Measurements from ENCODE around the gene GNAL.
"Not testable (repeated sequence)": the region's sequence is repeated elsewhere in the genome, so short reads cannot be mapped to it uniquely, and the experiment has no call there.

GNAL gene

GRCh38 chr18:11884396-11885030, 195.4 kb downstream of the GNAL start:
- DNase-seq, result no peak

DNA sequence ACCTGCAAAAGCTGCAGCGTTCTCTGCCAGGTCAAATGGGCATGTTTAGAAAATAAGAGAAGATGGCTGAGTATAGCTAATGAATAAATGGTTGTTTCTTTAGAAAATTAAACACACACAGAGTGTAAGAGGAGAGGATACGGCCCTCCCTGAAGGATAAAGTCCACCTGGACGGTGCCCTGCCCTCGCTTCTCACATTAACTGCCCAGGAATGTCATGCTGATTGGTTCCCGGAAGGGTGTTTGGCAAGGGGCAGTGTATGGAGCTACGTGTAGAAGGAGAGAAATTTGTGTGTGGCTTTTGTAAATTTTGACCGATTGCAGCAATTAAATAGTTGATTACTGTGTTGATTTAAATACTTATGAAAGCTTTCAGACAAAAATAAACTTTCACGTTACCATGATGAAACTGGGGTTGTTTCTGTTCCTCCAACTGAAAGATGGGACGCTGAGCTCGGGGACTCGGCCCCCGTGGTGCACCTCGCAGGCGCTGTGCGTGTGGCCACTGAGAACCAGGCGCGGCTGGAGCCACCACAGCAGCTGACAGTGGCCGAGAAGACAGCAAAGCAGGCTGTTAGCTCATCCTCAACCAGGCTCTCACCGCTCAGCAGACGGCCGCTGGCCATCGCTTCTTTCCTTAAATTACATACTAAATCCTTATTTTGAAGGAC, 196.3 kb downstream of the GNAL start:
- no peak for DNase-seq

GRCh38 chr18:11886577-11887110, 197.6 kb downstream of the GNAL start:
- no peak for DNase-seq

DNA sequence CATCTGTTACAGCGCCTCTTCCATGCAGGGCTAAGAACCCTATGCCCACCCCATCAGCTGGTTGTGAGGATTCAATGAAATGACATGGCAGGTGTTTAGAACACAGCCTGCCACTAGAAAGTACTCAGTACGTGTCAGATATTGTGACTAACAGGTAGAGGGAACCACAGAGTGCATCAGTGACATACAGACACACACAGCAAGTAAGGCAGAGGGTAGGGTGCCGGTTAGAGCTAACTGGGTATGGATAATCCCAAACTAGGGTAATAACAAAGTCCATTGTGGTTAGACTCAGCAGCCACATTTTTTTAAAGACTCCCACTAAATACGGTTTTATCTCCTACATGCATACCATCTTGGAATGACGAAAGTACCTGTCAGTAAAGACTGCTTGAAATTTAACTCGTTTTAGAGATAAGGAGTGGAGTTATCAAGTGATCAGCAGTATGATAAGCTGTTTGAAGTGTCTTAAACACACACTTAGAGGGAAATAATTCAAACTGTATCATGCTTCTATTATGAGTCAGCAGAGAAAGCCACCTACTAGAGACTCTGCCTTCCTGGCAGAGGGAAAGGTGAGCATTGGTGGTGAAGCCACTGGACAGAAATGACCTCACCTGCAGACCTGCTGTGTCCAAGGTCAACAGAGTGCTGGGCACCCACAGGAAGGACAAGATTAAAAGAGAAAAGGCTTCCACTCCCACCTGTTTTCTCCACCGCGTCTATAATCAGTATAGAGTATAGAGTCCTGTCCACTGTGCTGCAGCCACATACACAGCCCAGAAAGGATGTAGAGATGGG, 198.5 kb downstream of the GNAL start:
- DNase-seq, result no peak

DNA sequence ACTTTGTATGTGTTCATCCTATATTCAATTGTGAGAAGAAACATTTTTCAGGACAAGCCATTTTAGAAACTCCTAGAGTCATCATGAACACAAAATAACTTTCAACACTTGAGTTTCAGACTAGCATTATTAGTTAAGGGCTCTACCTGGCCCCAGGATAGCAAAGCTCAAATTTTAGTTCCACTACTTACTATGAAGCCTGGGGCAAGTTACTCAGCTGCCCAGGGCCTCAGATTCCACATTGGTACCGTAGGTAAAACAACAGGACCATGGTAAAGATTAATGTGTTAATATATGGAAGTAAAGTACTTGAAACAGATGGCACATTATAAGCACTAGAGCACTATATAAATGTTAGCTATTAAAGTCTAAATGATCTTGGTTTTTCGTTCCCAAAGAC, 199.7 kb downstream of the GNAL start:
- DNase-seq, result no peak

DNA sequence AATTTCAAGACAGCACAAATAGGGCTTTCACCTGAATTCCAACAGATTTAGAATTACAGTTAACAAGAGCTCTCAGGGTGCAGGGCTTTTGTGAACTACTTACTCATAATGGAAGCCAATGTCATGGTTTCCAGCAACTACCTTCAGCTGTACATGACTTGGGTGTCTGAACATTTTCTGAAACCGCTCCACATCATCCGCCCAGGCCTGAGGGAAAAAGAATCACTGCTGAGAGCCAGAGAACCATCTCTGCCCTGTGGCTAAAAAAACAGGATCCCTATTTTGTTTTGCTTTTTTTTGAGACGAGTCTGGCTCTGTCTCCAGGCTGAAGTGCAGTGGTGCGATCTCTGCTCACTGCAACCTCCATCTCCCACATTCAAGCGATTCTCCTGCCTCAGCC, 200.2 kb downstream of the GNAL start:
- no peak for DNase-seq

DNA sequence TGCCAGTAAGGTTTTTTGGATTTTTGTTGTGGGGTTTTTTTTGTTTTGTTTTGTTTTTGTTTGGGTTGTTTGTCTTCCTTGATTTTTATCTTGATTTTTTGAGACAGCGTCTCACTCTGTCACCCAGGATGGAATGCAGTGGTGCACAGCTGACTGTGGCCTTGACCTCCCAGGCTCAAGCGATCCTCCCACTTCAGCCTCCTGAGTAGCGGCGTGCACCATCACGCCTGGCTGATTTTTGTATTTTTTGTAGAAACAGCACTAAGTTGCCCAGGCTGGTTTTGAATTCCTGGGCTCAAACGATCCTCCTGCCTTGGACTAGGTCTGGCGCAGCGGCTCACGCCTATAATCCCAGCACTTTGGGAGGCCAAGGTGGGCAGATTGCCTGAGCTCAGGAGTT, 202.7 kb downstream of the GNAL start:
- no peak for DNase-seq

DNA sequence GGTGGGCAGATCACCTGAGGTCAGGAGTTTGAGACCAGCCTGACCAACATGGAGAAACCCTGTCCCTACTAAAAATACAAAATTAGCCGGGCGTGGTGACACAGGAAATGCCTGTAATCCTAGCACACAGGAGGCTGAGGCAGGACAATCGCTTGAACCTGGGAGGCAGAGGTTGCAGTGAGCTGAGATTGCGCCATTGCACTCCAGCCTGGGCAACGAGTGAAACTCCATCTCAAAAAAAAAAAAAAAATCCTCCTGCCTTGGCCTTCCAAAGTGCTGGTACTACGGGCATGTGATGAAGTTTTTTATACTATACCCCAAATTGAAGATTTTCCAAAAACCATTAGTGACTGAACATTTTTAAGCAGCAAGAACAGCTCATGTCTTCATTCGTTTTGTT, 203.4 kb downstream of the GNAL start:
- DNase-seq, result not testable (repeated sequence)

DNA sequence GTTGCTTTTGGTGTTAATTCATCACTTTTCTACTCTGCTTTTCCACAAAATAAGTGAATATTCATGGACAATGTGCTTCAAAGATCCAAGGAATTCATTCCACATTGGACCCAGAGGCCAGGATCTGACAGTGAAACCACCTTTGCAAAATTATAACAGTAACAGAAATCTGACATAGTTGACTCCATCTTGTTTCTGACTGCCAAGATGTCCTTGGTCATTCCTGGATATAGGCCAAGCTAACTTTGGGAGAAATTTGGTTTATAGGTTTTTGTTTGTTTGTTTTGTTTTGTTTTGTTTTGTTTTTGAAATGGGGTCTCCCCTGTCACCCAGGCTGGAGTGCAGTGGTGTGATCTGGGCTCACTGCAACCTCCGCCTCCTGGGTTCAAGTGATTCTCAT, 208.7 kb downstream of the GNAL start:
- no peak for DNase-seq

- DNase-seq, result no peak
Observed at GRCh38 chr18:11899063-11899462, 210.0 kb downstream of the GNAL start.

- DNase-seq, result no peak
Observed at GRCh38 chr18:11901826-11902438, 212.9 kb downstream of the GNAL start.

- no peak for DNase-seq
Observed at GRCh38 chr18:11902522-11903292, 213.6 kb downstream of the GNAL start.

- DNase-seq, result no peak
Observed at GRCh38 chr18:11905613-11906012, 216.5 kb downstream of the GNAL start.

- no peak for DNase-seq
Observed at GRCh38 chr18:11906176-11906575, 217.1 kb downstream of the GNAL start.

- no peak for DNase-seq
Observed at GRCh38 chr18:11906926-11907874, 218.1 kb downstream of the GNAL start.

GRCh38 chr18:11908182-11909060, 219.4 kb downstream of the GNAL start, which contains the start of gene MPPE1:
Gene MPPE1 (minus strand): TSS chr18:11908317. CDS start chr18:11897264, 11,053 bp downstream.
- peak; percentile 90 for DNase-seq

DNA sequence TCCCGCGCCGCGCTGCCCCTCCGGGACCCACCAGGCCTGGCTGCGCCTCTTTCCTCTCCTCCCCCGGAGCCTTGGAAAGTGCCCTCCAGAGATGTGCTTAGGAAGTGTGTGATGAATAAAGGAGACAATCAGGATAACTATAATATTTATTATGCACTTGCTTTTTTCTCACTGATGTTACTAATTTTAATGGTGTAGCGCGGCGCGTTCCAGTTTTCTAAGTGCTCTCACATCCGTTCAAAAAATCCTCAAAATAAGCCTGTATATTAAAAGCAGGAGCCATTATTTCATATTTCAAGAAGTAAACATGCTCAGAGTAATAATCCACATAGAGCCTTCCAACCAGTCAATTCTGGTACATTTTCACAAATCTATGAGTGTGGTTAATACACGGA, 220.0 kb downstream of the GNAL start:
- no peak for DNase-seq

GRCh38 chr18:11909591-11910026, 220.5 kb downstream of the GNAL start:
- DNase-seq, result peak; percentile 23

- DNase-seq, result not testable (repeated sequence)
Observed at GRCh38 chr18:11916880-11917279, 227.8 kb downstream of the GNAL start.

GRCh38 chr18:11919522-11919921, 230.5 kb downstream of the GNAL start:
- not testable (repeated sequence) for DNase-seq

Measured in NCI-H82 (cell line).